GM10847 (cell line): ENCODE measurements around the gene SDK1.

ENCODE experiments used
- POLR2A ChIP-seq: IDR thresholded peaks from 2 replicates; pipeline ENCODE4 v1.6.1; 2011; ENCODE audit not compliant: insufficient read length; ENCODE audit errors: extremely low read depth

The SDK1 gene

GRCh38 chr7:4209126-4209525 lies 908.1 kb downstream of the SDK1 start:
- TF ChIP-seq POLR2A, result no peak

GRCh38 chr7:4209966-4210365 lies 908.9 kb downstream of the SDK1 start:
- no peak for TF ChIP-seq POLR2A

- TF ChIP-seq POLR2A, result no peak
Observed at GRCh38 chr7:4210821-4211220, 909.8 kb downstream of the SDK1 start.

GRCh38 chr7:4211261-4211660 lies 910.2 kb downstream of the SDK1 start:
- no peak for TF ChIP-seq POLR2A

GRCh38 chr7:4212376-4212775 lies 911.3 kb downstream of the SDK1 start:
- TF ChIP-seq POLR2A, result no peak

- no peak for TF ChIP-seq POLR2A
Observed at GRCh38 chr7:4214291-4215155, 913.5 kb downstream of the SDK1 start.

GRCh38 chr7:4215176-4215720 lies 914.2 kb downstream of the SDK1 start:
- TF ChIP-seq POLR2A, result no peak

GRCh38 chr7:4216016-4216415 lies 915.0 kb downstream of the SDK1 start:
- no peak for TF ChIP-seq POLR2A

- no peak for TF ChIP-seq POLR2A
Observed at GRCh38 chr7:4218481-4218880, 917.4 kb downstream of the SDK1 start.

- no peak for TF ChIP-seq POLR2A
Observed at GRCh38 chr7:4220011-4220410, 919.0 kb downstream of the SDK1 start.

- no peak for TF ChIP-seq POLR2A
Observed at GRCh38 chr7:4221043-4221442, 920.0 kb downstream of the SDK1 start.

GRCh38 chr7:4222676-4223075 lies 921.6 kb downstream of the SDK1 start:
- no peak for TF ChIP-seq POLR2A

- TF ChIP-seq POLR2A, result no peak
Observed at GRCh38 chr7:4225361-4225771, 924.3 kb downstream of the SDK1 start.

- no peak for TF ChIP-seq POLR2A
Observed at GRCh38 chr7:4225881-4226523, 925.0 kb downstream of the SDK1 start.

GRCh38 chr7:4226524-4226882 lies 925.5 kb downstream of the SDK1 start:
- no peak for TF ChIP-seq POLR2A
